HEK293T (cell line): ENCODE data around the gene TET2.

Experiments used
- CTCF ChIA-PET: fragments of 350-600 bp; formaldehyde crosslinking; extraction: SDS; loops from one replicate; lab custom pipeline; 2021; ENCODE audit warnings: antibody characterized with exemption, inconsistent platforms; lab: Yijun Ruan, JAX
- POLR2A ChIA-PET: fragments of 350-600 bp; formaldehyde crosslinking; extraction: SDS; loops from one replicate; lab custom pipeline; 2020; ENCODE audit warnings: antibody characterized with exemption, inconsistent platforms; lab: Yijun Ruan, JAX
- DNase-seq: peaks from one replicate; pipeline ENCODE4 v3.0.0; 2012; ENCODE audit warnings: mixed read lengths; ENCODE audit errors: extremely low spot score
- ARNT ChIP-seq: fragments of 450-650 bp; IDR thresholded peaks from 2 replicates; pipeline ENCODE4 v1.6.1; 2017; ENCODE audit warnings: mild to moderate bottlenecking
- BHLHE40 ChIP-seq: fragments of 450-650 bp; IDR thresholded peaks from 2 replicates; pipeline ENCODE4 v1.6.1; 2016; ENCODE audit warnings: mild to moderate bottlenecking, moderate library complexity, borderline replicate concordance
- CTBP1 ChIP-seq: fragments of 450-650 bp; IDR thresholded peaks from 2 replicates; pipeline ENCODE4 v1.6.1; 2016; ENCODE audit warnings: borderline replicate concordance
- ELF4 ChIP-seq: fragments of 450-650 bp; IDR thresholded peaks from 2 replicates; pipeline ENCODE4 v1.6.1; 2017; ENCODE audit warnings: antibody characterized with exemption
- FOXA1 ChIP-seq: fragments of 450-650 bp; IDR thresholded peaks from 2 replicates; pipeline ENCODE4 v1.6.1; 2016; ENCODE audit warnings: mild to moderate bottlenecking
- FOXK2 ChIP-seq: fragments of 450-650 bp; IDR thresholded peaks from 2 replicates; pipeline ENCODE4 v1.6.1; 2016; ENCODE audit warnings: mild to moderate bottlenecking
- FOXM1 ChIP-seq: fragments of 450-650 bp; IDR thresholded peaks from 2 replicates; pipeline ENCODE4 v1.6.1; 2017; ENCODE audit warnings: mild to moderate bottlenecking, borderline replicate concordance
- HDGF ChIP-seq: fragments of 450-650 bp; IDR thresholded peaks from 2 replicates; pipeline ENCODE4 v1.6.1; 2017; ENCODE audit warnings: antibody characterized with exemption, borderline replicate concordance
- L3MBTL2 ChIP-seq: fragments of 450-650 bp; conservative IDR thresholded peaks from 2 replicates; pipeline ENCODE4 v1.6.1; 2016; ENCODE audit warnings: mild to moderate bottlenecking
- LEF1 ChIP-seq: fragments of 450-650 bp; IDR thresholded peaks from 2 replicates; pipeline ENCODE4 v1.6.1; 2017; ENCODE audit warnings: mild to moderate bottlenecking, borderline replicate concordance
- NFRKB ChIP-seq: fragments of 450-650 bp; IDR thresholded peaks from 2 replicates; pipeline ENCODE4 v1.6.1; 2016; ENCODE audit warnings: mild to moderate bottlenecking, moderate library complexity
- PKNOX1 ChIP-seq: fragments of 450-650 bp; IDR thresholded peaks from 2 replicates; pipeline ENCODE4 v1.6.1; 2016
- SP1 ChIP-seq: fragments of 450-650 bp; IDR thresholded peaks from 2 replicates; pipeline ENCODE4 v1.6.1; 2017
- SUZ12 ChIP-seq: fragments of 450-650 bp; IDR thresholded peaks from 2 replicates; pipeline ENCODE4 v1.6.1; 2016; ENCODE audit warnings: mild to moderate bottlenecking
- TARDBP ChIP-seq: fragments of 450-650 bp; IDR thresholded peaks from 2 replicates; pipeline ENCODE4 v1.6.1; 2016
- ZNF384 ChIP-seq: fragments of 450-650 bp; IDR thresholded peaks from 2 replicates; pipeline ENCODE4 v1.6.1; 2016

TET2 gene

DNA sequence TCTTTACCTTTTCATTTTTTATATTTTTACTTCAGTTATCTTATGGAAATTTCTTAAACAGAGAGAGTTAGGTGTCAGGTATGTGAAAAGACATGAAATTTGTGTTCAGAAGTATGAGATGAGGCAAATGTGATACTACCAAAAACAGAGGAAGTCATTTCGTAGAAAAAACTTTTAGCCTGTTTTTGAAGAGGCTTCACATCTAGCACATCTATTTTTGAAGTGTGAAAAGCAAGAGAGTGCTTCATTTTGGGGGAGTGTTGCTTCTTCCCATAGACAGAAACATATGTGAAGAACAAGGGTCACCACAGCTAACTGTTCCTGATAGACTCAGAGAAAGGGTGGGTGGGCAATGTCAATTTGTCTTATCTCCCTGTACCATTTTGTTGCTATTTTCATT is 125.3 kb downstream of the TET2 start:
- TF ChIP-seq PKNOX1 (no peak), L3MBTL2 (no peak), SP1 (no peak), SUZ12 (no peak), TARDBP (no peak), BHLHE40 (no peak), HDGF (no peak), FOXA1 (no peak), FOXK2 (no peak), CTBP1 (no peak), ZNF384 (no peak), NFRKB (no peak), ARNT (no peak), FOXM1 (no peak), LEF1 (no peak), ELF4 (no peak)
- DNase-seq = no peak
- CTCF ChIA-PET = no interaction called here
- POLR2A ChIA-PET = no interaction called here

- DNase-seq = no peak
- TF ChIP-seq ARNT = no peak
- no peak for TF ChIP-seq L3MBTL2
- TF ChIP-seq HDGF = no peak
- no peak for TF ChIP-seq FOXA1
- TF ChIP-seq BHLHE40 = no peak
- TF ChIP-seq ELF4 = no peak
- no peak for TF ChIP-seq FOXK2
- no peak for TF ChIP-seq LEF1
- TF ChIP-seq SUZ12 = no peak
- TF ChIP-seq PKNOX1 = no peak
- TF ChIP-seq NFRKB = no peak
- TF ChIP-seq ZNF384 = no peak
- TF ChIP-seq TARDBP = no peak
- no peak for TF ChIP-seq FOXM1
- no peak for TF ChIP-seq SP1
- no peak for TF ChIP-seq CTBP1
- ChIA-PET POLR2A (no interaction called here), CTCF (no interaction called here)
Observed at GRCh38 chr4:105273230-105273629, 126.6 kb downstream of the TET2 start.

GRCh38 chr4:105274090-105274489 is 127.4 kb downstream of the TET2 start:
- ChIA-PET CTCF (no interaction called here), POLR2A (no interaction called here)
- DNase-seq = no peak
- no peak for TF ChIP-seq FOXK2
- TF ChIP-seq NFRKB = no peak
- TF ChIP-seq LEF1 = no peak
- no peak for TF ChIP-seq HDGF
- TF ChIP-seq L3MBTL2 = no peak
- no peak for TF ChIP-seq SP1
- no peak for TF ChIP-seq BHLHE40
- TF ChIP-seq PKNOX1 = no peak
- TF ChIP-seq ARNT = no peak

DNA sequence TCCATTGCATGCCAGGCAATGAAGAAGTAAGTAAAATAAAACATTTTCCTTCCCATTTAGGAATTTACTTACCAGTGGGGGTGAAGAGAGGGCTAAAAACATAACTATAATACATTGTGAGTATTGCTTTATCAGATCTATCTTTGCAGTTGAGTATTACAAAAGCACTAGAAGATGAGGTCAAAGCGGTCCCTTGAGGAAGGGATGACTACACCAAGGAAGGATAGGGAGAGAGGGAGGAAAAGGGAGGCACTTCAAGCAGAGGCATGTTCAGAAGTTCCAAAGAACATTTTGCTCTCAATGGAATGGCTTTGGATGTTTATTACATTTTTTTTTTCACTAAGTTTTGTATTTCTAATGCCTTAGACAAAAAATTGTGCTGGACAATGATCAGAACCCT is 127.8 kb downstream of the TET2 start:
- no peak for DNase-seq
- ChIA-PET CTCF (no interaction called here), POLR2A (no interaction called here)
- TF ChIP-seq ZNF384 (no peak), LEF1 (no peak), ARNT (no peak), FOXK2 (no peak), FOXM1 (no peak), TARDBP (no peak)

DNA sequence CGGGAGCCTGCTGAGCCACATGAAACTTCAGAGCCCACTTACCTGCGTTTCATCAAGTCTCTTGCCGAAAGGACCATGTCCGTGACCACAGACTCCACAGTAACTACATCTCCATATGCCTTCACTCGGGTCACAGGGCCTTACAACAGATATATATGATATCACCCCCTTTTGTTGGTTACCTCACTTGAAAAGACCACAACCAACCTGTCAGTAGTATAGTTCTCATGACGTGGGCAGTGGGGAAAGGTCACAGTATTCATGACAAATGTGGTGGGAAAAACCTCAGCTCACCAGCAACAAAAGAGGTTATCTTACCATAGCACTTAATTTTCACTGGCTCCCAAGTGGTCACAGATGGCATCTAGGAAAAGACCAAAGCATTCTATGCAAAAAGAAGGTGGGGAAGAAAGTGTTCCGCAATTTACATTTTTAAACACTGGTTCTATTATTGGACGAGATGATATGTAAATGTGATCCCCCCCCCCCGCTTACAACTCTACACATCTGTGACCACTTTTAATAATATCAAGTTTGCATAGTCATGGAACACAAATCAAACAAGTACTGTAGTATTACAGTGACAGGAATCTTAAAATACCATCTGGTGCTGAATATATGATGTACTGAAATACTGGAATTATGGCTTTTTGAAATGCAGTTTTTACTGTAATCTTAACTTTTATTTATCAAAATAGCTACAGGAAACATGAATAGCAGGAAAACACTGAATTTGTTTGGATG is 129.9 kb downstream of the TET2 start:
- no peak for TF ChIP-seq PKNOX1
- TF ChIP-seq HDGF = no peak
- no peak for TF ChIP-seq LEF1
- TF ChIP-seq SUZ12 = no peak
- no peak for TF ChIP-seq ZNF384
- TF ChIP-seq BHLHE40 = no peak
- TF ChIP-seq NFRKB = no peak
- TF ChIP-seq ELF4 = no peak
- TF ChIP-seq FOXM1 = no peak
- TF ChIP-seq FOXA1 = no peak
- TF ChIP-seq TARDBP = no peak
- TF ChIP-seq ARNT = no peak
- TF ChIP-seq CTBP1 = no peak
- no peak for TF ChIP-seq FOXK2
- TF ChIP-seq L3MBTL2 = no peak
- TF ChIP-seq SP1 = no peak
- DNase-seq = no peak
- CTCF ChIA-PET = no interaction called here
- POLR2A ChIA-PET = no interaction called here

- POLR2A ChIA-PET = no interaction called here
- TF ChIP-seq TARDBP = no peak
- no peak for TF ChIP-seq ARNT
- TF ChIP-seq L3MBTL2 = no peak
- no peak for TF ChIP-seq BHLHE40
- TF ChIP-seq FOXA1 = no peak
- no peak for TF ChIP-seq SP1
- no peak for TF ChIP-seq FOXK2
- no peak for TF ChIP-seq CTBP1
- no peak for TF ChIP-seq FOXM1
- no peak for TF ChIP-seq PKNOX1
- no peak for DNase-seq
- CTCF ChIA-PET = no interaction called here
Observed at GRCh38 chr4:105277702-105278101, 131.0 kb downstream of the TET2 start.
